ENCODE results near the gene CLIP1. TPM values are rescaled to one million over a fixed set of nuclear protein-coding genes. Genes with fewer than 3 reads are reported as not detected.
A peak's percentile ranks its signal among the peaks of the same experiment; 100 is the strongest.

CLIP1 gene
- total and polyA plus RNA-seq, 2 of the 8 experiments (the other 6 are each of a cell fraction or from before 2014, with no cell fraction given) = 19.0 to 27.6 TPM

GRCh38 chr12:122227341-122227740 lies 195.1 kb downstream of the CLIP1 start:
- Histone ChIP-seq H3K18ac (ENCODE audit: extremely low read depth, low read length) (no peak overlapping the region), H4K5ac (ENCODE audit: insufficient read length, low read depth, low read length) (no peak overlapping the region), H4K91ac (replicated peaks; ENCODE audit: insufficient read length, low read length) (no peak overlapping the region), H4K20me1 (replicated peaks in 1 of 2; ENCODE audit: control insufficient read depth in 1 of 2, insufficient read depth in 2 of 2, low read length in 2 of 2) (peaks cover 0 to 6% of the 10 kb centered on the region in 2 experiments), H3K56ac (replicated peaks; ENCODE audit: insufficient read length, low read depth, low read length) (no peak overlapping the region), H2BK5ac (ENCODE audit: low read depth, low read length) (no peak overlapping the region), H2BK12ac (ENCODE audit: low read depth, low read length) (no peak overlapping the region), H2AFZ (ENCODE audit: low read length) (no peak overlapping the region), H3K9me3 (ENCODE audit: insufficient read depth in 2 of 2, low read depth in 1 of 2, low read length in 1 of 2) (no peaks in the 10 kb centered on the region), H2BK120ac (replicated peaks; ENCODE audit: low read depth, low read length) (no peak overlapping the region), H2BK15ac (ENCODE audit: low read length) (no peak overlapping the region), H3K9ac (replicated peaks in 1 of 4; ENCODE audit: extremely low read depth in 1 of 4, low read depth in 3 of 4, low read length in 3 of 4) (no peak overlapping the region; a peak in 1 of 7 replicates), H2AK5ac (ENCODE audit: low read depth, low read length) (no peak overlapping the region), H3K23me2 (ENCODE audit: low read depth, low read length) (peaks cover 2% of the 10 kb centered on the region; the same call in 1 of the 2 replicates), H3K27me3 (replicated peaks in 1 of 4; ENCODE audit: control insufficient read depth in 3 of 4, extremely low read depth in 1 of 4, insufficient read depth in 3 of 4, low read length in 3 of 4) (no peaks in the 10 kb centered on the region; a peak in 2 of 7 replicates), H3K4ac (replicated peaks; ENCODE audit: insufficient read length, low read depth, low read length) (no peak overlapping the region), H3K79me1 (ENCODE audit: low read depth, low read length) (peaks cover 6% of the 10 kb centered on the region; the same call in 1 of the 2 replicates), H4K8ac (ENCODE audit: extremely low read depth, insufficient read depth, low read length) (no peak overlapping the region), H3K4me1 (replicated peaks in 1 of 4; ENCODE audit: control insufficient read depth in 3 of 4, insufficient read depth in 4 of 4, low read length in 3 of 4) (peaks cover 3 to 14% (median 10%) of the 10 kb centered on the region in 4 experiments), H3K23ac (ENCODE audit: insufficient read length) (no peak overlapping the region), H3K79me2 (ENCODE audit: control insufficient read depth in 1 of 2, insufficient read depth in 2 of 2, low read length in 2 of 2) (peaks cover 6 to 31% of the 10 kb centered on the region in 2 experiments), H3K4me3 (ENCODE audit: extremely low read depth in 1 of 4, insufficient read depth in 2 of 4, low read depth in 3 of 4, low read length in 4 of 4) (no peak overlapping the region), H3K14ac (ENCODE audit: insufficient read length) (no peak overlapping the region), H3K36me3 (ENCODE audit: control insufficient read depth in 2 of 4, insufficient read depth in 4 of 4, low read length in 3 of 4) (peaks cover 4 to 24% (median 8%) of the 10 kb centered on the region in 4 experiments; a peak in 7 of 8 replicates), H2BK20ac (ENCODE audit: low read length) (no peak overlapping the region), H3K27ac (ENCODE audit: low read depth, low read length) (no peak overlapping the region), H3K4me2 (ENCODE audit: insufficient read depth in 1 of 2, low read depth in 2 of 2, low read length in 2 of 2) (peak overlapping the region in 1 of 2 experiments; percentile 52; a peak in 1 of 4 replicates)
- CTCF ChIA-PET (ENCODE audit: partially characterized antibody) = interaction anchor here (0.9 kb wide), 1 partner anchor 109 kb away, joined by 3 read pairs; no protein-coding TSS in a partner anchor
- WGBS, 2 experiments (ENCODE audit: extremely low coverage in 1 of 2, insufficient coverage in 1 of 2, insufficient read length in 1 of 2, insufficient replicate concordance in 2 of 2, low coverage in 1 of 2, low lambda C conversion rate in 2 of 2, missing lambda C conversion rate in 1 of 2) = 89% methylated on average over 17 of the region's 17 CpGs; no CpG with 5 or more reads in 1 of the 2 experiments
- no peak for DNase-seq (ENCODE audit: low read depth in 1 of 2, low spot score in 2 of 2)
- POLR2A ChIA-PET (ENCODE audit: partially characterized antibody) = interaction anchor here (1.1 to 15.7 kb wide), 3 partner anchors 10 to 19 kb away, joined by 3 to 230 read pairs (median 6); partner anchors contain the start of gene B3GNT4
- FAIRE-seq = no peak
- TF ChIP-seq SP2 (IDR thresholded peaks at IDR 0.05; ENCODE audit: low read length) (no peak), SAP30 (IDR thresholded peaks at IDR 0.05; ENCODE audit: insufficient read depth, insufficient replicate concordance, low read length) (no peak), TBP (IDR thresholded peaks at IDR 0.05; ENCODE audit: low read depth, low read length) (no peak), JUND (IDR thresholded peaks at IDR 0.05; ENCODE audit: low read length) (no peak), ASH2L (IDR thresholded peaks at IDR 0.05; ENCODE audit: low read length) (no peak), CTCF (IDR thresholded peaks at IDR 0.05; ENCODE audit: control extremely low read depth in 1 of 3, insufficient read depth in 1 of 3, low read depth in 1 of 3, low read length in 3 of 3) (no peak), SIRT6 (IDR thresholded peaks at IDR 0.05; ENCODE audit: low read length) (no peak), MAFK (IDR thresholded peaks at IDR 0.05; ENCODE audit: low read depth, low read length) (no peak), TAF7 (optimal IDR thresholded peaks at IDR 0.05; ENCODE audit: borderline replicate concordance, low read depth, low read length) (no peak), YY1 (IDR thresholded peaks at IDR 0.05; ENCODE audit: low read depth, low read length) (no peak), CHD2 (IDR thresholded peaks at IDR 0.05; ENCODE audit: low read length) (no peak)
- TF ChIP-seq, protein P1, sequence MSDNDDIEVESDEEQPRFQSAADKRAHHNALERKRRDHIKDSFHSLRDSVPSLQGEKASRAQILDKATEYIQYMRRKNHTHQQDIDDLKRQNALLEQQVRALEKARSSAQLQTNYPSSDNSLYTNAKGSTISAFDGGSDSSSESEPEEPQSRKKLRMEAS (IDR thresholded peaks at IDR 0.05) = no peak

All from H1 (cell line).